NK-92 (cell line): ENCODE data around the gene MSTO1.
"Not testable (repeated sequence)": the region's sequence is repeated elsewhere in the genome, so short reads cannot be mapped to it uniquely, and the experiment has no call there.

Source experiments
- DNase-seq: peaks from one replicate; lab custom pipeline; 2025; ENCODE audit not compliant: unreplicated experiment; lab: John Stamatoyannopoulos, UW

MSTO1 gene

DNA sequence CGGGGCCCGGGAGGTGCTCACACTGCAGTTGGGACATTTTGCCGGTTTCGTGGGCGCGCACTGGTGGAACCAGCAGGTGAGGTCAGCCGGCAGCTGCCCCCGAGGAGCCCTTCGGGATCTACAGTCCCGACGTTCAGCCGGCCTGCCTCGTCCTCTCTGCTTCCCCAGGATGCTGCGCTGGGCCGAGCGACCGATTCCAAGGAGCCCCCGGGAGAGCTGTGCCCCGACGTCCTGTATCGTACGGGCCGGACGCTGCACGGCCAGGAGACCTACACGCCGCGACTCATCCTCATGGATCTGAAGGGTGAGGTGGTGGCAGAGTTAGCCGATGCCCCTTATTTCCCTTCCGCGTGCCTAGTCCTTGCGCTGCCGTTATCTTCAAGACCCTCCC, 234 bp downstream of the MSTO1 start:
- not testable (repeated sequence) for DNase-seq

DNA sequence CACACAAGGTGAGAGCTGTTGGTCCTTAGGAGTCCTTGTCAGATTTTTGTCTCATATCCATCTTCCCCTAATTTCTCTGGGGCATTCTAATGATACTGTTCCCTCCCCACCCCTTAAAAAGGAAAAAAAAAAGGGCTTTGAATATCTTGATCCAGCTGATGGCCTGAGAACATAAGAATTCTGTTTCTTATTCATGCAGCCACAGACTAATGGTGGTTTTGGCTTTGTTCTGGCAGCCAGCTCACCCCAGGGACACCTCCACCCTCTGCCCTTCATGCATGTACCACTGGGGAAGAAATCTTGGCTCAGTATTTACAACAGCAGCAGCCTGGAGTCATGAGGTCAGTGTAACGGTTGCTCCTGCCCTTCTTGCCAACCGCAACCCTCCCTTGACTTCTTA, 3.2 kb downstream of the MSTO1 start:
- DNase-seq = not testable (repeated sequence)

DNA sequence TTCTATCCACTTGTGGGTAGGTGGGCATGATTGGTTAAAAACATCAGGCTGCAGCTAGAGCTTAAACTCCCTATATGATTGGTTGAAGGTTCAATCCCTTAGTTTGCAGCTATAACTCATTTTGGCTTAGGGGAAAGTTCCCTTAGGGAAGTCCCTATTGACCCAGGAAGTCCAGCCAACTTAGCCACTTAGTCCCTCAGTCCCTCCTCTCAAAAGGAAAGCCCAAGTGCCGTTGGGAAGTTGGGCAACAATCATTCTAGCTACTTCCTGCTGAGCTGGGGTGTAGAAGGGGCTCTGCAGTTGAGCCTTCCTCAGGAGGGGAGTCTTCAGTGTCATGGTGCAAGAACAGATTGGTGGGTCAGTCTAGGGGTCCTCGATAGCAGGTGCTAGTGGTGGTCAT, 12.2 kb downstream of the MSTO1 start:
- DNase-seq = no peak

DNA sequence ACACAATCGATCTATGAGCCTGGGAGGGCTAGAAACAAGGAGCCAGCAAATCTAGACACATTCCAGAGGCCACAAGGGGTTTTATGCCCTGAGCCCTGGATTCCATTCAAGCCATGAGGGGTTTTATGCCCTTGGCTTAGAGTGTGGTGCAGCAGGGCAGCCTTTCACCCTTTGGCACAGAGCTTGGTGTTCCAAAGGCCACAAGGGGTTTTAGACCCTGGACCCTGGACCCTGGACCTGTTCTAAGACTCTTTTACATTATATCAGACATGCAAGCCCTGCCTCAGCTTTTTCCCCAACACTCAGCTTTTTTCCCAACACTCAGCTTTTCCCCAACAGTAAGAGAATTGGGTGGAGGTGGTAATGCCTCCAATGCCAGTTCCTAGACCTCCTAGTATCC, 13.3 kb downstream of the MSTO1 start:
- no peak for DNase-seq

DNA sequence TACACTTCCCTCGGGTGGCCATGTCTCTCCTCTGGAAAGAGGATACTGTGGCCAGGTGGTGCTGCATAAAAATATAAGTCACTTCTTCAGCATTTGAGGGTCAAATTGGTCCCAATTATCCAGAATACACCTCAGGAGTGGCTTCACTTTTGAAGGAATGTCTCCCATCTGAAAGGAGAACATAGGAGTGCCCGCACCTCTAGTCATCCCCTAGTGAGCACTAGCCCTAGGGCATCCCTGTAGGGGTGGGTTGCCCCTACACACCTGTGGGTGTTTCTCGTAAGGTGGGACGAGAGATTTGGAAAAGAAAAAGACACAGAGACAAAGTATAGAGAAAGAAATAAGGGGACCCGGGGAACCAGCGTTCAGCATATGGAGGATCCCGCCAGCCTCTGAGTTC, 16.4 kb downstream of the MSTO1 start:
- DNase-seq = not testable (repeated sequence)

DNA sequence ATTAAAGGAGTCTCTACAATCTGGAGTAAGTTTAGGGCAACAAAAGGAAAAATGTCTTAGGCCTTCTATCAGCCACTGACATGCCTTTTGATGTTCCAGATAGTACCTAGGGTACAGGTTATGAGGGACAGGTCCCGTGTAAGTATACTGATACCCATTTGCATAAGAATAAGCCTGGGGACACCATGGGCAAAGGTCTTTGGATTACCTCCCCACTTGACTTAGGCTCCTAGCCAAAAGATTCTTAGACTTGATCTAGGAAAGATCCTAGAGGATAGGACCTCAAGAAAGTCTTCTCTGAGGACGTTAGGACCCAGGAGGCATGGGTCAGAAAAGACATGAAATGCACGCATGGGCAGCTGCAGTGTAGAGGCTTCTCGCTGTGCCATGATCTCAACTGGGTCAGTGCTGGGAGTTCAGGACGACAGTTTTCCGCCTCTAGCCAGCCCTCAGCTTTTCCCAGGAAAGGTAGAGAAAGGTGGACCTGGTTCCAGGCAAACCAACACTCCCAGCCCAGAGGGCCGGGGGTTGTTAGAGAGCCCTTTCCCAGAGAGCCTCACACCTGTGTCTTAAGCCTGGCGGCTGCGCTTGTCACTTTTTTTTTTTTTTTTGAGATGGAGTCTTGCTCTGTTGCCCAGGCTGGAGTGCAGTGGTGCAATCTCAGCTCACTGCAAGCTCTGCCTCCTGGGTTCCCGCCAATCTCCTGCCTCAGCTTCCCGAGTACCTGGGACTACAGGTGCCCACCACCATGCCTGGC, 26.6 kb downstream of the MSTO1 start:
- no peak for DNase-seq

DNA sequence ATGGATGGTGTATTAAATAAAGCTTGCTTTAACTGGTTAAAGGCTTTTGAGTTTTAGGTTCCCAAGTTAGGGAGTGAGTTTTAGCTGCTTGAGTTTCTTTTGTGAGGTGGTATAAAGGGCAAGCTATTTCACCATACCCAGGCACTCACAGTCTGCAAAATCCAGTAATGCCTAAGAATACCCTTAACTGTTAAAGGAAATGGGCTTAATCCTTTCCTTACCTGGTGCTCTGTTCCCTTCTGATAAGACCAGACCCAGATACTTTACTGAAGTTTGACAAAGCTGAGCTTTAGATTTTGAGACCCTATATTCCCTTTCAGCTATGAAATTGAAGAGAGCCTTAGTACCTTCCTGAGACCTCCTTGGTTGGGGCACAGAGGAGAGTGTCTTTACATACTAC, 30.3 kb downstream of the MSTO1 start:
- DNase-seq = no peak

DNA sequence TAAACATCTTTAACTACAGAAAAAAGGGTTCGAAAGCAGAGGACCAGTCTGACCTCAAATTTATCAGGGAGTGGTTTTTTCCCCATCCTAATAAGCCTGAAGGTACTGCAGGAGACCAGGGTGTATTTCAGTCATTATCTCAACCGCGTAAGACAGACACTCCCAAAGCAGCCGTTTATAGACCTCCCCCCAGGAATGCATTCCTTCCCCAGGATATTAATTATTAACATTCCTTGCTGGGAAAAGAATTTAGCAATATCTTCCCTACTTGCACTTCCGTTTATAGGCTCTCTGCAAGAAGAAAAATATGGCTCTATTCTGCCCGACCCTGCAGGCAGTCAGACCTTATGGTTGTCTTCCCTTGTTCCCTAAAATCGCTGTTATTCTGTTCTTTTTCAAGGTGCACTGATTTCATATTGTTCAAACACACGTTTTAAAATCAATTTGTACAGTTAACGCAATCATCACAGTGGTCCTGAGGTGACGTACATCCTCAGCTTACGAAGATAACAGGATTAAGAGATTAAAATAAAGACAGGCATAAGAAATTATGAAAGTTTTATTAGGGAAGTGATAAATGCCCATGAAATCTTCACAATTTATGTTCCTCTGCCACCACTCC, 32.7 kb downstream of the MSTO1 start:
- DNase-seq = not testable (repeated sequence)

DNA sequence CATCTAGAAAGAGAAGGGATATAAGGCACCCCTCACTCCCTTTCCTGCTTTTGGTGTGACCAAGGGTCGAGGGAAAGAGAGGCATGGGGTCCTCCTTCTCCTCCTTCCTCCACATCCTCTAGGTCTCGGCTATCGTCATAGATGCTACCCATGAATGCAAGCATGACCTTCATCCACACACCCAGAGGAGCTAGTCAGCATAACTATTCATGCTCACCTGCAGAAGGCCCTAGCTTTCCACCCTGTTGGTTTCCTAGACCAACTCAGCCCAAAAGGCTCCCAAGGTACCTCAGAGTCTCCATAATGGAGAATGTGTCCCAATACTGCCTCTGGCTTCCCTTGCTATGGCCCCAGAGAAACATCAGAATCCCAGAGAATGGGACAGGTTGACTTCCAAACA, 33.2 kb downstream of the MSTO1 start:
- no peak for DNase-seq

DNA sequence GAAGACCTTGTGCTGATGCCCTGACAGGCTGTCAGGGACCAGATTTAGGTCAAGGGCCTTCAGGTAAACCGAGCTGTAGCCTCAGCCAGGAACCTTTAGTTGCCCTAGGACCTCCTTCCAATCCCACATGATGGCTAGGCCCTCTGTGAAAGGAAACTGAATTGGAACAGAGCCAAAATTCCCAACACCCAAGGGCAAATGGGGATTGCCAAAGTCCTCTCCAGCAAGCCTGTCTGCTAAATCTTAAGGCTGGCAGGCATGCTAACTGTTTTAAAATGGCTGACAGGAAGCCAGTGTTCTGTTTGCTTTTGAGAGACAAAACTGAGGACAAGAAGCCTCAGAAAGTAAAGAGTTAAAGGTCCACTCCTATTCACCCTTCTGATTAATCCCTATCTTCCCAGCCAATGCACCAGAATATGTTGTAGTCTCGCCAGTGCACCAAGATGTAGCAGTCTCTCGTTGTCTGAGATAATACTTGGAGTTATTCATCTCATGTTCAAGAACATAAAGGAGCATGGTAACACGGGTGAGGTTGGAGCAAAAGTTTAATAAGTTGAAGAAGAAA, 35.1 kb downstream of the MSTO1 start:
- DNase-seq = no peak

DNA sequence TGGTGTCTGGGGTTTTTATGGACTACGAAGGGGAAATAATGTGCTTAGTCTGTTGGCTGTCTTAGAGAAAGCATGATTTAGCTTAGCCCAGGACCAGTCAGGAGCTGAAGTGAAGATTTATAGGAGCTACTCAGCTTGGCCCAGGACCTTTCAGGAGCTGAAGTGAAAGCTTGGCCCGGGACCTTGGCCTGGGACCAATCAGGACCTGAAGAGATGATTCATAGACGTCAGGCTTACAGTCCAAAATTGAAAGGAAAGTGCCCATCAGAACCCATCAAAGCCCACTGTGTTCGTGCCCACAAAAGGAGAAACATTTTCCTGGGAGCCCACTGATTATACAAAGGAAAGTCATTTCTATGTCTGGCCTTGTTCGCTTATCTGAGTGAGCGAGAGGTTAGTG, 35.6 kb downstream of the MSTO1 start:
- DNase-seq = no peak

DNA sequence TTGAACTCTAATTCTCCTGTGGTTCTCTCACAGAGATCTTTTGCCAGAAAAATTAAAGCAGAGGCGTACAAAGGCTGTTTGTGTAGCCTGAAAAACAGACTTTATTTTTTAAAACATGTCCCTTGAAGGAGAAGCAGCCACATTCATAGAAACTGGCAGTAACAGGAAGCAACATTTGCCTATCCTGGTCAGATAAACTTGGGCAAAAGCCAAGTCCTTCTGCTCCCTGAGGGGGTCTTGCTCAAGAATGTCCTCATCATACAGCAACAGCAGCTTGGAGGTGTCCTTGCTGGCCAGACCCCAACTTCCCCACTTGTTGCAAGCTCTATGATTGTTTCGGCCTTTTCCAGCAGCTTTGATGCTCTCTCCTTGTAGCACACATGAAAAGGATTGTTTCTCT, 36.3 kb downstream of the MSTO1 start:
- no peak for DNase-seq

DNA sequence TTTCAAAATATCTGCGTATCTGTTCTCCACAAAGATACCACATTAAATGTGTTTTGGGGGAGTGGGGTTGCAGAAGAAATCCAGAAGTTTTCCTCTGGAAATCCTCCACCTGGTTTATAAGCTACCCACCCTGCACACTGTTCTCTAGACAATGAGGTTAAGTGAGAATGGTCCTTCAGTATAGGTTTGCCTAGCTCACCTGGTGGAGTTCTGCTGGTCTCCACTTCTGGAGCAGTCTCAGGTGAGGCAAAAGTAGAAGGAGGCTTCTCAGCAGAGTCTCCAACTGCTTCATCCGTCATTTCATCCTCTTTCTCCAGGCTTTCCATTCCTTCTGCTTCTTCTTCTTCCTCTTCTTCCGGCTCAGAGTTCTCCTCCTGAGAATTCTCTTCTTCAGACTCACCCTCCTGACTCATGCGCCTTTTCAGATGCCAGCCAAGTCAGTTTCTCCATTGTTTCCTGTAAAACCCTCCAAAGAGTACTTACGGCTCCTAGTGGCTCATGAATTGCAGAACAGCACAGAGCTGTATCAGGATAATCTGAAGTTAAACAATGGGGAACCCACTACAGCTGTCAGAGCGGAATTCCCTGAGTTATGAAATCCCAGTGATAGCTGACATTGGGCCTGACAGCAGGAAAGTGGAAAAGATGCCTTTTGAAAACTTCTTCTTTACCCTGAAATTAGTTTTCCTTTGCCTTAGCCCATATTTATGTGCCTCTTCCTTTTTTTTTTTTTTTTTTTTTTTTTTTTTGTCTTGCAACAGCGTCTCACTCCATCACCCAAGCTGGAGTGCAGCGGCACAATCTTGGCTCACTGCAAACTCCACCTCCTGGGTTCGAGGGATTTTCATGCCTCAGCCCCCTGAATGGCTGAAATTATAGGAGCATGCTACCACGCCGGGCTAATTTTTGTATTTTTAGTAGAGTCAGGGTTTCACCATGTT, 38.5 kb downstream of the MSTO1 start:
- DNase-seq = no peak

DNA sequence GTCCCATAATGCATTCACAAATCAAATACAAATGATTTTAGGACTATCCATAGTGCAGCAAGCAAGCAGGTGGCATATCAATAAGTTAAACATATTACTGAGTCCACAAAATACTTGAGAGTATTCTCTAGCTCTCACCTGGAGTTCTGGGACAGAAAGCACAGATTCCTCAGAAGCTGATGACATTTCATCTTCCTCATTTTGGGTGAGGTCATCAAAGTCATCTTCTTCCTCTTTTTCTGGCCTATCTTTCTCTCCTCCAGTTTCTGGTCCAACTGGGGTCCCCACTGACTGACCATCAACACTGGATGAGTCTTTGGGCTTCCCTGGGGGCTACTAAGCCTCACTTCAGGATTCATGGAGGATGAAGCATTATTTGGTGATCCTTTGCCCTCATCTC, 39.7 kb downstream of the MSTO1 start:
- no peak for DNase-seq

DNA sequence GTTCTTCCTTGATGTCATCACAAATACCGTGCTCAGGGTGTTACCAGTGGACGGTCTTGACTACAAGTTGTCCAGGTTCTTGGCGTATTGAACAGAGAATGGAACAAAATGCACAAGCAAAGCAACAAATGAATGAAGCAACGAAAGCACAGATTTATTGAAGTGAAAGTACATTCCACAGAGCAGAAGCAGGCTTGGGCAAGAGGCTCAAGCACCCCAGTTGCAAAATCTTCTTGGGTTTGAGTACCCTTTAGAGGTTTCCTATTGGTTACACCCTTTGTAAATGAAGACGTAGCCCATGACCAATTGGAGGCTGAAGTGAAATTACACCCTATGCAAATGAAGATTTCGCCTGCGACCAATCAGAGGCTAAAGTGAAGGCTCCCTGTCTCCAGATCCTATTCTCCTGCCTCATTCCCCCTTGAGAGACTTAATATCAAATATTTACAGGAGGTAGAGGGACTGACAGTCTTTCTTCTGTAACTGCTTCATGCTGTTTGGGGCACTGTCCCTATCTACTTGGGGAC, 40.3 kb downstream of the MSTO1 start:
- DNase-seq = no peak

DNA sequence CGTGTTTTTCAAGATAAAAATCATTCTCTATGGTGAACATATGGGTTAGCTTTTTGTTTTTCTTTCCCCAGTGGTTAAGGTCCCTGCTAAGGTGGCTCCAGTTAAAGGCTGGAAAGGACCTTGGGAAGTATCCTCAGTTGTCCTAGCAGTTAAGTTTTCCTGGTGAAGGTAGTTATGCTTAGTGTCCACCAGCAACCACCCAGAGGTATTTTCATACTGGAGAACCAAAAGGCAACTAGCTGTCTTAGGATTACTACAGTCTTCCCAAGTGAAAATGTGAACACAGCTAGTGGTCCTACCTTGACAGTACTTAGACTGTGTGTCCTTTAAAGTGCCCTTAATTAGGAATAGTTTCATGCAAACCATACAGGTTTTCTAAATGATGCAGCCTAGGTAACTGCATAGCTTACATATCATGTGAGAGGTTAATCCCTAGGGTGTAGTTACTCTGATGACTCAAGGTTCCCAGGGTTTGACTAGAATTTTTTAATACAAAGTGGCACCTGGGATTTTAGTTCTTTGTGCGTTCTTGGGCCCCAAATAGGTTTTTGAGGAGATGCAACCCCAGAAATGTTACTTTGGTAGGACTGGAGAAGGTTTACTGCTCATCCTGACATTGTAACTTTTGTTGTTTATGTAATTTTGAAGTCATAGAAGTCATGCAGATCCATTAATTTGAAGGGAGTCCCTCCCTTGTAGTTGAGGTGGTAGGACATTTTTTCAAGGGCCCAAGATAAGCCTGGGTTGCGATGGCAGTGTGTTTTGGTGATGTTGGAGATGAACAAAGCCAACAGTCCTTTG, 42.0 kb downstream of the MSTO1 start:
- DNase-seq = no peak

DNA sequence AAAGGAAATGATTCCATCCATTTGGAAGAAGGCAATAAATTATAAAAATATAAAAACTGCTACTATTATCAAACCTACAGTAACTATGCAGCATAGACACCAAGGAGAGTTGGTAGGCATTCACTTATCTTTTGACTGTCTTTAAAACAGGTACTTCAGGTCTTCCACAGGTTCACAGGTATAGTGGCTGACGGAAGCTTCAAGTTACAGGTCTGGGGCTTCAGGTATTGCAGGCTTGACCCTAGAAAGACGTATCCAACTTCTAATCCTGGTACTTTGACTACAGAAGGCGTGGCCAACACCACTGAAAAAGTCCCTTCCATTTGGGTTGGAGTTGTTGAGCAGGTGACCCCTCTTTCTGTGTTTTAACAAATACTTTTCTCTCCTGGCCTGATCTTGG, 42.9 kb downstream of the MSTO1 start:
- no peak for DNase-seq

DNA sequence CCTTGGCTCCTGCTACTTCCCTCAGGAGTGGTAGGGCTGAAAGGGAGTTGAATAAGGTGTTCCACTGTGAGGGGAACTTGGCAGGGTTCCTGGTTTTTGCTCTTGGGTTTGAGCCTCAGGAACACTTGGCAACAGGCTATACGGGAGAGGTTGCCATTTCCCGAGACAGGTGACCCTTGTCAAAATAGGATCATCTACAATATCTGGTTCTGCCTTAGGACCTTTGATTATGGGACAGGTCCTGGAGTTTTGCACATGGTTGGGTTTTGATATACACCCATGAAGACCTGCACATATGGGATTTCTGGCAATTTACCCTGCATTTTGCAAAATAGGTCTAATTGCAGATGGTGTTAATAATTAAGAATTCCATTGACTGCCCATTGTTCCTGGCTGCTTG, 47.4 kb downstream of the MSTO1 start:
- no peak for DNase-seq

DNA sequence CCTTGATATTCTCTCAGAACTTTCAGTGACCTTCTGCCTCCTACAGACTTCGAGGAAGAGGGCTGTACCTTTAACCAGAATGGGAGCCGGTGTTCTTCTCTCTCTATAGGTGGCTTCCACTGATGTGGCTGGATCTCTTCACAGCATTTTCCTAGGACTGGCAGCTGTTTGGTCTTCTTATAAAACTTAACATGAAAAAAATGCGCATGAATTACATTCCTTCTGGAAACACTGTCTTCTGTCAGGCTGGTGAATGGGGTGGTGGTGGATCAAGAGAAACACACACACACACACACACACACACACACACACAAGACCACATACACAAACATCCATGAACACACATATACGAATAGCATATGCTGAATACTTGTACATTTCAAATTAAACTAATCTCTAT, 51.2 kb downstream of the MSTO1 start:
- DNase-seq = not testable (repeated sequence)
